Measurements from ENCODE around the gene MUC4. TPM values are rescaled to one million over a fixed set of nuclear protein-coding genes. Genes with fewer than 3 reads are reported as not detected.

MUC4 gene
- total and polyA plus RNA-seq, 9 of the 15 experiments (the other 6 are each of a cell fraction or from before 2014, with no cell fraction given) = under 0.01 to 0.21 (median 0.10) TPM; not detected in 4

GRCh38 chr3:195750797-195751520 lies 60.8 kb downstream of the MUC4 start:
- Histone ChIP-seq H3K79me2 (ENCODE audit: control insufficient read depth, insufficient read depth, low read length) (no peaks in the 10 kb centered on the region), H2AFZ (ENCODE audit: low read depth, low read length) (no peak overlapping the region), H3K9ac (ENCODE audit: insufficient read depth in 1 of 2, low read depth in 2 of 2, low read length in 2 of 2) (peak overlapping the region in 1 of 2 experiments; percentile 47; a peak in 1 of 4 replicates), H3K4me3 (no peak overlapping the region), H3K9me3 (replicated peaks; ENCODE audit: control insufficient read depth, insufficient read depth, low read depth, low read length) (no peaks in the 10 kb centered on the region), H3K36me3 (ENCODE audit: control insufficient read depth, insufficient read depth, low read length) (no peaks in the 10 kb centered on the region), H3K27ac (ENCODE audit: extremely low read depth, low read depth, low read length) (no peak overlapping the region), H3K4me1 (replicated peaks in 1 of 2; ENCODE audit: control insufficient read depth in 2 of 2, insufficient read depth in 2 of 2, low read length in 2 of 2) (peaks cover 0 to 33% of the 10 kb centered on the region in 2 experiments; a peak in 3 of 5 replicates), H3K9me1 (ENCODE audit: control insufficient read depth, insufficient read depth, low read length) (no peaks in the 10 kb centered on the region), H4K20me1 (replicated peaks; ENCODE audit: control insufficient read depth, insufficient read depth, low read length) (no peaks in the 10 kb centered on the region), H3K4me2 (ENCODE audit: insufficient read depth, low read length) (no peak overlapping the region), H3K27me3 (ENCODE audit: control insufficient read depth in 2 of 2, insufficient read depth in 2 of 2, low read length in 2 of 2) (peaks cover under 1 to 46% of the 10 kb centered on the region in 2 experiments; a peak in 4 of 5 replicates)
- BruUV-seq (replicated peaks) = no TSS peak
- POLR2A ChIA-PET = interaction anchor here (0.6 kb wide), 1 partner anchor 1904 kb away, joined by 3 read pairs; no protein-coding TSS in a partner anchor
- WGBS (ENCODE audit: insufficient coverage, low coverage, missing lambda C conversion rate) = 46% methylated on average over 13 of the region's 30 CpGs
- CTCF ChIA-PET (ENCODE audit: low intra/inter-chr PET ratio) = no interaction called here
- in situ Hi-C loops (cut with MboI) (no loop called here), intact Hi-C loops (cut with micrococcal nuclease) (no loop called here)
- TF ChIP-seq SETDB1 (IDR thresholded peaks at IDR 0.05; ENCODE audit: low read length) (no peak), MEIS2 (IDR thresholded peaks at IDR 0.05; ENCODE audit: partially characterized antibody) (no peak), ZBTB8A (IDR thresholded peaks at IDR 0.05; ENCODE audit: partially characterized antibody) (no peak), ARHGAP35 (IDR thresholded peaks at IDR 0.05; ENCODE audit: partially characterized antibody) (no peak), PRMT5 (CRISPR knock-in tag; IDR thresholded peaks at IDR 0.05) (no peak), CCAR2 (IDR thresholded peaks at IDR 0.05; ENCODE audit: low read depth, low read length) (no peak)
- DNase-seq (ENCODE audit: extremely low read depth in 1 of 4, low spot score in 3 of 4) (no peak), ATAC-seq (no peak), FAIRE-seq (no peak)

Data from K562 (cell line).